Measurements from ENCODE around the gene SLC6A7.

DNA sequence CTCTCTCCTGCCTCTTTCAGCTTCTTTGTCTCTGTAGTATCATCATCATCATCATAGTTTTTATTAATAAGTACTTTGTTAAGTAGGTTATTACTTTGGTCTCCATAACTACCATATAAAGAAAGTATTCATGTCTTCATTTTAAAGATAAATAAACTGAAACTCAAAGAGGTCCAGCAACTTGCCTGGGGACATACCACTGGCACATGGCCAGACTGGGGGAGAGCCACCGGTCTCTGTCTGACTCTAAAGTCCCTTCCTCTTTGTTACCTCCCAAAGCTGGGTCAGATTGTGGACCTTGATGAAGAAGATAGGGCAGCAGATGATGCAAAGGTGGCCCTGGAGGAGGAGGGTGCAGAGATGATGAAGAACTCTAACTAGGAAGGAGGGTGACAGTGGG lies 14.8 kb upstream of the SLC6A7 start:
- TF ChIP-seq, protein P1, sequence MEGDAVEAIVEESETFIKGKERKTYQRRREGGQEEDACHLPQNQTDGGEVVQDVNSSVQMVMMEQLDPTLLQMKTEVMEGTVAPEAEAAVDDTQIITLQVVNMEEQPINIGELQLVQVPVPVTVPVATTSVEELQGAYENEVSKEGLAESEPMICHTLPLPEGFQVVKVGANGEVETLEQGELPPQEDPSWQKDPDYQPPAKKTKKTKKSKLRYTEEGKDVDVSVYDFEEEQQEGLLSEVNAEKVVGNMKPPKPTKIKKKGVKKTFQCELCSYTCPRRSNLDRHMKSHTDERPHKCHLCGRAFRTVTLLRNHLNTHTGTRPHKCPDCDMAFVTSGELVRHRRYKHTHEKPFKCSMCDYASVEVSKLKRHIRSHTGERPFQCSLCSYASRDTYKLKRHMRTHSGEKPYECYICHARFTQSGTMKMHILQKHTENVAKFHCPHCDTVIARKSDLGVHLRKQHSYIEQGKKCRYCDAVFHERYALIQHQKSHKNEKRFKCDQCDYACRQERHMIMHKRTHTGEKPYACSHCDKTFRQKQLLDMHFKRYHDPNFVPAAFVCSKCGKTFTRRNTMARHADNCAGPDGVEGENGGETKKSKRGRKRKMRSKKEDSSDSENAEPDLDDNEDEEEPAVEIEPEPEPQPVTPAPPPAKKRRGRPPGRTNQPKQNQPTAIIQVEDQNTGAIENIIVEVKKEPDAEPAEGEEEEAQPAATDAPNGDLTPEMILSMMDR (IDR thresholded peaks at IDR 0.05; ENCODE audit: low read depth, low read length): no peak
- TF ChIP-seq POLR2A (IDR thresholded peaks at IDR 0.05; ENCODE audit: extremely low read depth, insufficient read length) (no peak), MYC (IDR thresholded peaks at IDR 0.05; ENCODE audit: low read depth, low read length) (no peak)
- TF ChIP-seq, protein P2, sequence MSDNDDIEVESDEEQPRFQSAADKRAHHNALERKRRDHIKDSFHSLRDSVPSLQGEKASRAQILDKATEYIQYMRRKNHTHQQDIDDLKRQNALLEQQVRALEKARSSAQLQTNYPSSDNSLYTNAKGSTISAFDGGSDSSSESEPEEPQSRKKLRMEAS (IDR thresholded peaks at IDR 0.05; ENCODE audit: low read depth, low read length): no peak
